ENCODE measurements around the gene URI1.
A peak's percentile ranks its signal among the peaks of the same experiment; 100 is the strongest.

Gene URI1

GRCh38 chr19:30047432-30047831 is 105.4 kb downstream of the URI1 start:
- TF ChIP-seq Cebpa-rat (IDR thresholded peaks at IDR 0.05): no peak
- Histone ChIP-seq H3K4me2 (peak overlapping the region; percentile 16; the same call in 1 of the 2 replicates), H3K27ac (no peak overlapping the region), H3K9ac (no peak overlapping the region), H3K4me3 (no peak overlapping the region), H4K20me1 (peaks cover 25% of the 10 kb centered on the region; the same call in 1 of the 2 replicates), H3K36me3 (0 out of 2 replicates have a peak, but pooled peaks cover 2% of the 10 kb centered on the region), H3K27me3 (no peaks in the 10 kb centered on the region), H3K4me1 (peaks cover 51% of the 10 kb centered on the region), H3K9me3 (peaks cover 6% of the 10 kb centered on the region)

GRCh38 chr19:30049226-30049625 is 107.2 kb downstream of the URI1 start:
- peaks cover 25% of the 10 kb centered on the region; the same call in 1 of the 2 replicates for H4K20me1 ChIP-seq
- no peak for TF ChIP-seq Cebpa-rat (IDR thresholded peaks at IDR 0.05)
- no peak overlapping the region for H3K4me3 ChIP-seq
- H3K9ac ChIP-seq: no peak overlapping the region
- no peaks in the 10 kb centered on the region for H3K36me3 ChIP-seq
- no peak overlapping the region for H3K4me2 ChIP-seq
- H3K27me3 ChIP-seq: no peaks in the 10 kb centered on the region
- no peaks in the 10 kb centered on the region for H3K9me3 ChIP-seq
- H3K27ac ChIP-seq: no peak overlapping the region
- H3K4me1 ChIP-seq: peaks cover 40% of the 10 kb centered on the region

- no peaks in the 10 kb centered on the region for H3K27me3 ChIP-seq
- H3K9ac ChIP-seq: no peak overlapping the region
- no peak overlapping the region for H3K27ac ChIP-seq
- H3K4me2 ChIP-seq: no peak overlapping the region
- H4K20me1 ChIP-seq: peaks cover 25% of the 10 kb centered on the region; the same call in 1 of the 2 replicates
- H3K9me3 ChIP-seq: no peaks in the 10 kb centered on the region
- no peak overlapping the region for H3K4me3 ChIP-seq
- H3K36me3 ChIP-seq: no peaks in the 10 kb centered on the region
- no peak for TF ChIP-seq Cebpa-rat (IDR thresholded peaks at IDR 0.05)
- peaks cover 40% of the 10 kb centered on the region for H3K4me1 ChIP-seq
Measured at GRCh38 chr19:30049846-30050667, 108.0 kb downstream of the URI1 start.

- Histone ChIP-seq H3K9ac (no peak overlapping the region), H3K4me2 (no peak overlapping the region), H3K27ac (no peak overlapping the region), H3K9me3 (peaks cover 15% of the 10 kb centered on the region), H3K27me3 (no peaks in the 10 kb centered on the region), H3K4me3 (no peak overlapping the region), H4K20me1 (0 out of 2 replicates have a peak, but pooled peaks cover 5% of the 10 kb centered on the region), H3K4me1 (peaks cover 19% of the 10 kb centered on the region), H3K36me3 (no peaks in the 10 kb centered on the region; the same call in 1 of the 2 replicates)
- TF ChIP-seq Cebpa-rat (IDR thresholded peaks at IDR 0.05): no peak
Measured at GRCh38 chr19:30052122-30053075, 110.4 kb downstream of the URI1 start.

- Histone ChIP-seq H3K4me3 (no peak overlapping the region), H3K9ac (no peak overlapping the region), H3K9me3 (peaks cover 15% of the 10 kb centered on the region), H4K20me1 (no peaks in the 10 kb centered on the region), H3K4me2 (no peak overlapping the region), H3K27ac (no peak overlapping the region), H3K4me1 (peaks cover 17% of the 10 kb centered on the region), H3K27me3 (no peaks in the 10 kb centered on the region), H3K36me3 (no peaks in the 10 kb centered on the region; the same call in 1 of the 2 replicates)
- no peak for TF ChIP-seq Cebpa-rat (IDR thresholded peaks at IDR 0.05)
Measured at GRCh38 chr19:30053558-30053957, 111.5 kb downstream of the URI1 start.

GRCh38 chr19:30054210-30054609 is 112.2 kb downstream of the URI1 start:
- no peaks in the 10 kb centered on the region for H3K27me3 ChIP-seq
- H3K9me3 ChIP-seq: peaks cover 15% of the 10 kb centered on the region
- H4K20me1 ChIP-seq: no peaks in the 10 kb centered on the region
- peaks cover 24% of the 10 kb centered on the region for H3K4me1 ChIP-seq
- H3K9ac ChIP-seq: no peak overlapping the region
- no peak overlapping the region for H3K27ac ChIP-seq
- no peak overlapping the region for H3K4me3 ChIP-seq
- no peak for TF ChIP-seq Cebpa-rat (IDR thresholded peaks at IDR 0.05)
- H3K36me3 ChIP-seq: no peaks in the 10 kb centered on the region; the same call in 1 of the 2 replicates
- H3K4me2 ChIP-seq: no peak overlapping the region

- TF ChIP-seq Cebpa-rat (IDR thresholded peaks at IDR 0.05): no peak
- peaks cover 40% of the 10 kb centered on the region for H3K4me1 ChIP-seq
- H3K36me3 ChIP-seq: no peaks in the 10 kb centered on the region; the same call in 1 of the 2 replicates
- peaks cover 15% of the 10 kb centered on the region for H3K9me3 ChIP-seq
- no peak overlapping the region for H3K4me3 ChIP-seq
- no peak overlapping the region for H3K27ac ChIP-seq
- no peaks in the 10 kb centered on the region for H3K27me3 ChIP-seq
- H3K9ac ChIP-seq: no peak overlapping the region
- H3K4me2 ChIP-seq: no peak overlapping the region
- no peaks in the 10 kb centered on the region for H4K20me1 ChIP-seq
Measured at GRCh38 chr19:30056580-30056979, 114.5 kb downstream of the URI1 start.

- H3K4me2 ChIP-seq: peak overlapping the region; percentile 91
- peaks cover 15% of the 10 kb centered on the region for H3K9me3 ChIP-seq
- no peak overlapping the region for H3K27ac ChIP-seq
- H3K36me3 ChIP-seq: no peaks in the 10 kb centered on the region; the same call in 1 of the 2 replicates
- H3K27me3 ChIP-seq: no peaks in the 10 kb centered on the region
- no peak overlapping the region for H3K9ac ChIP-seq
- H3K4me1 ChIP-seq: peaks cover 65% of the 10 kb centered on the region
- TF ChIP-seq Cebpa-rat (IDR thresholded peaks at IDR 0.05): no peak
- H3K4me3 ChIP-seq: no peak overlapping the region
- peaks cover 8% of the 10 kb centered on the region; the same call in 1 of the 2 replicates for H4K20me1 ChIP-seq
Measured at GRCh38 chr19:30059741-30060457, 117.9 kb downstream of the URI1 start.
